Skeletal muscle satellite cell (primary cell): ENCODE results near the gene HLA-E.
"Not testable (repeated sequence)": the region's sequence is repeated elsewhere in the genome, so short reads cannot be mapped to it uniquely, and the experiment has no call there.

Experiments used
- H3K27me3 ChIP-seq: 2 replicates; pipeline ENCODE4 v1.7.0; 2013; ENCODE audit warnings: low read length; ENCODE audit not compliant: control insufficient read depth, insufficient read depth
- H3K36me3 ChIP-seq: 2 replicates; pipeline ENCODE4 v1.7.0; 2013; ENCODE audit warnings: mild to moderate bottlenecking, control low read depth, low read length; ENCODE audit not compliant: insufficient read depth
- H3K4me1 ChIP-seq: 2 replicates; pipeline ENCODE4 v1.7.0; 2013; ENCODE audit warnings: low read length; ENCODE audit not compliant: control insufficient read depth, insufficient read depth
- H3K4me2 ChIP-seq: 2 replicates; pipeline ENCODE4 v1.7.0; 2013; ENCODE audit warnings: mild to moderate bottlenecking, low read length
- H3K4me3 ChIP-seq: 2 replicates; pipeline ENCODE4 v1.7.0; 2013; ENCODE audit warnings: low read length
- H3K9ac ChIP-seq: 2 replicates; pipeline ENCODE4 v1.7.0; 2013; ENCODE audit warnings: mild to moderate bottlenecking, low read depth, low read length, moderate library complexity
- H3K9me3 ChIP-seq: replicated peaks from 2 replicates; pipeline ENCODE4 v1.7.0; 2013; ENCODE audit warnings: mild to moderate bottlenecking, control low read depth, low read length

The HLA-E gene

DNA sequence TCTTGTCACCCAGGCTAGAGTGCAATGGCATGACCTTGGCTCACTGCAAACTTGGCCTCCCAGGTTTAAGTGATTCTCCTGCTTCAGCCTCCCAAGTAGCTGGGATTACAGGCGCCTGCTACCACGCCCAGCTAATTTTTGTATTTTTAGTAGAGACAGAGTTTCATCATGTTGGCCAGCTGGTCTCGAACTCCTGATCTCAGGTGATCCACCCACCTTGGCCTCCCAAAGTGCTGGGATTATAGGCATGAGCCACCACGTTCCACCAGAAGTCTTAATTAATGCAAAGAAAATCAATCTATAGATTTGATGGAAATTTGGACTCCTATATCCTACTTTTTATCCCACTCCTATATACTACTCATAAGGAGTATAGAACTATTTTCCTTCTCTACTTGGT lies 5.8 kb downstream of the HLA-E start:
- Histone ChIP-seq H3K4me1 (peaks cover 24% of the 10 kb centered on the region), H3K36me3 (peaks cover 29% of the 10 kb centered on the region)
- H3K4me2 ChIP-seq, H3K9me3 ChIP-seq, H3K27me3 ChIP-seq, H3K4me3 ChIP-seq, H3K9ac ChIP-seq: not testable (repeated sequence)

DNA sequence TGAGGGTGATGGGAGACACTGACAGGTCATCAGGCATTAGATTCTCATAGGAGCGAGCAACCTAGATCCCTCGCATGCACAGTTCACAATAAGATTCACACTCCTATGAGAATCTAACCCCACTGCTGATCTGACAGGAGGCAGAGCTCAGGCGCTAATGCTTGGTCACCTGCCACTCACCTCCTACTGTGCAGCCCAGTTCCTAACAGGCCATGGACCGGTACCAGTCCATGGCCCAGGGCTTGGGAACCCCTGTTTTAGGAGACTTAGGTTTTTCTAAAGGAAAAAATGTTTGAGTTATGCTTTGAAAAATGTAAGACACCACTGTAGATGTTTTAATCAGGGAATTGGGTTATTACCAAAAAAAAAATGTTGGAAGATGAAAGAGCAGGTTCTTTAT lies 6.7 kb downstream of the HLA-E start:
- Histone ChIP-seq H3K9ac (no peak overlapping the region), H3K27me3 (no peaks in the 10 kb centered on the region), H3K36me3 (peaks cover 21% of the 10 kb centered on the region), H3K4me1 (peaks cover 20% of the 10 kb centered on the region), H3K9me3 (no peaks in the 10 kb centered on the region), H3K4me3 (no peak overlapping the region), H3K4me2 (no peak overlapping the region)

DNA sequence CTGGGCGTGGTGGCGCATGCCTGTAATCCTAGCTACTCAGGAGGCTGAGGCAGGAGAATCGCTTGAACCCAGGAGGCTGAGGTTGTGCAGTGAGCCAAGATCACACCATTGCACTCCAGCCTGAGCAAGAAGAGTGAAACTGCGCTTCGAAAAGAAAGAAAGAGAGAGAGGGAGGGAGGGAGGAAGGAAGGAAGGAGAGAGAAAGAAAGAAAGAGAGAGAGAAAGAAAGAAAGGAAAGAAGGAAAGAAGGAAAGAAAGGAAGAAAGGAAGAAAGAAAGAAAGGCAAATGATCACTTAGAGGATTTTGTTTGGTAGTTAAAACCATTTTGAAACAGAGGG lies 7.9 kb downstream of the HLA-E start:
- Histone ChIP-seq H3K4me1 (peaks cover 18% of the 10 kb centered on the region), H3K36me3 (peaks cover 11% of the 10 kb centered on the region)
- not testable (repeated sequence) for H3K9me3 ChIP-seq, H3K4me3 ChIP-seq, H3K9ac ChIP-seq, H3K27me3 ChIP-seq, H3K4me2 ChIP-seq

DNA sequence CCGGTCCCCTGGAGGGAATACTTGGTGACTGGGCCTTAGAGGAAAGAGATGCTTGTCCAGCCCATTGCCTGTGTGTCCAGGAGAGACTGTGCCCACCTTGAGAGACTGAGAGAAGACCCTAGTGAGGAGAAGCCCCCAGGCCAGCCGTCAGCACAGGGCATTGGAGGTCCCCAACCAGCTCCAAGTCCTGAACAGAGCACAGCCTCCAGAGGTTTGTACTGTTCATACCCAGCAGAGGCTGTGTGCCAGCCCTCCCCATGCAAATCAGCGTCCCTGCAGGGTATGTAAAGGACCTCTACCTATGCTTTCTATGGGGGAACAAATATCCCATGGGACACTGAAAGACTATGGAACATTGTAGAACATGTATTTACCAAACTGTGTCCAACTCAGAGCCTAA lies 8.4 kb downstream of the HLA-E start:
- Histone ChIP-seq H3K4me3 (no peak overlapping the region), H3K4me2 (no peak overlapping the region), H3K36me3 (peaks cover 6% of the 10 kb centered on the region), H3K27me3 (no peaks in the 10 kb centered on the region), H3K9me3 (no peaks in the 10 kb centered on the region), H3K4me1 (peaks cover 18% of the 10 kb centered on the region), H3K9ac (no peak overlapping the region)

DNA sequence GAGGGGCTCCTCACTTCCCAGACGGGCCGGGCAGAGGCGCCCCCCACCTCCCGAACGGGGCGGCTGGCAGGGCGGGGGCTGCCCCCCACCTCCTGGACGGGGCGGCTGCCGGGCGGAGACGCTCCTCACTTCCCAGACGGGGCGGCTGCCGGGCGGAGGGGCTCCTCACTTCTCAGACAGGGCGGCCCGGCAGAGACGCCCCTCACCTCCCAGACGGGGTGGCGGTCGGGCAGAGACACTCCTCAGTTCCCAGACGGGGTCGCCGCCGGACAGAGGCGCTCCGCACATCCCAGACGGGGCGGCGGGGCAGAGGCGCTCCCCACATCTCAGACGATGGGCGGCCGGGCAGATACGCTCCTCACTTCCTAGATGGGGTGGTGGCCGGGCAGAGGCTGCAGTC lies 9.4 kb downstream of the HLA-E start:
- H3K4me3 ChIP-seq, H3K4me2 ChIP-seq, H3K27me3 ChIP-seq, H3K9ac ChIP-seq, H3K36me3 ChIP-seq, H3K9me3 ChIP-seq: not testable (repeated sequence)
- H3K4me1 ChIP-seq = peaks cover 18% of the 10 kb centered on the region

DNA sequence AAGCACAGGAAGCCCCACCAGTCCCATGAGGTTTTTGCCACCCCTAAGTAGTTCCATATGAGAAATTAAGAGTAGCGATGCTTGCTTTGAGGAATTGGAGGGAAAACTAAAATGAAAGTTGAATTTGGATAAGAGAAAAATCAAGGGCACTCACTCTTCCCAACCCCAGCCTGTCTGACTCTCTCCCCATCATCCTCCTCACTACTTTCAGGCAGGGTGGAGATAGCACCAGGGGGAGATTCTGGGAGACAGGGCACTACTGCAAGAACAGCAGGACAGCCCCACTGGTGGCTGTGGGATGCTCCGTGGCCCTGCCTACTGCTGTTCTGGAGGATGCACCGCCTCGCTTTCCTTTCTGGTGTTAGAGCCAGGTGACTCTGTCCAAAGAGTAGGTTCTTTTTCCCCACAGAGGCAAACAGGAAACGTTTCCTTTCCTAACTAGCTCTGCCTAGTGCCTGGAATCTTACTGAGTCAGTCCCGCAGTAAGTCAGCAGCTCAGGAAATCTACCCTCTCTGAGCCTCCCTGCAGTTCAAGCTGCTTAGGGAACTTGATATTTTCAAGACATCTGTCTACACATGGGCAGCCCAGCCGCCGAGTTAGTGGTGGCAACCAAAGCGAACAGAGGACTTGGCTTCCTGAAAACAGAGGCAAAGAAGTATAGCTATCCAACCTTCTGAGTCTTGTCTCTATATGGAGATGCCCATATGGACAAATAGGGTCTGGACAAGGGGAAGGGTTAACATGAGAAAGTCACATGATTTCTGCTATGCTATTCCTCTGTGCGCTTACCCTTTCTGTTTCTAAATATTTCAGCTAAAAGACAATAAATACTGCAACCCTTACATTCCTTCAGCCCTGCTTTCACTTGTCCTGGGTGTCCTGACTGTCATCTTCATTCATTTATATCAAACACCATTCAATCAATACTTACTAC lies 11.4 kb downstream of the HLA-E start:
- peak overlapping the region; percentile 8 for H3K4me2 ChIP-seq
- no peak overlapping the region for H3K9ac ChIP-seq
- H3K4me3 ChIP-seq = no peak overlapping the region
- peaks cover 14% of the 10 kb centered on the region for H3K4me1 ChIP-seq
- no peaks in the 10 kb centered on the region for H3K36me3 ChIP-seq
- H3K9me3 ChIP-seq = no peaks in the 10 kb centered on the region
- H3K27me3 ChIP-seq = no peaks in the 10 kb centered on the region

DNA sequence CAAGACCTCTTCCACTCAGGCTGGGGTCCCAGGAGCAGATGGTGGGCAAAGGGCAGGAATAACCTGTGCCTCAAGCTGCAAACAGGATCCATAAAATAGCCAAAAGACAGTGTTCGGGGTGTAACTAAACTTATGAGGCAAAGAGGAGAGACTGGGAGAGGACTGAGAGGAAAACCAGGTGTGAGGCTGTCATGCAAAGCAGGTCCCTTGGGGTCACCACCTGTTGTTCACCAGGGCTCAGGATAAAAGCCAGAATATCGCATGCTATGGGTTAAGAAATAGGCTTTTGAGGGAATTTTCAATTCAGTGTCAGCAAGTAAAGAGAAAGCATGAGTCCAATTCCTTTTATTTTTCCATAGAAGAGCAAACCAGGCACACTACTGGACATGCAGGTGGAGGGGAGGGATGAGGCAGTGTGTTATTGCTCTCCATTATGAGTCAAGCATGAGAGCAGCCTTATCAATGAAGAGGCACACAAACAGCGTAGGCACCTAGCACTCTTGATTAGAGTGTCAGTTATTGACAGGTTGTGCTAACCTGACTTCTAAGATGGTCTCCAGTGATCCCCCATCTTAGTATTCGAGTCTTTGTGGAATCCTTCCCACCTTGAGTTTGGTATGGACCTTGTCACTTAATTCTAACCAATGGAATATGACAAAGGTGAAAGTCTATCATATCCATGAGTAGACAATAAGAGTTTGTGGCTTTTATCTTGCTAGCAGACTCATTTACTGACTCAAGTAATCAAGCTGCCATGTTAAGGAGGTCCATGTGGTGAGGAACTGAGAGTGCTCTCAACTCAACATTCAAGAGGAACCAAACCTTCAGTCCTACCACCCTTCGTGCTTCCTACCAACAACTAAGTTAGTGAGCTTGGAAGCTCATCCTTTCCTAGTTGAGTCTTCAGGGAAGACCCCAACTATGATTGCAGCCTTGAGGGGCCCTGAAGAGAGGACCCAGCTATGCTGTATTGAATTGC lies 18.8 kb downstream of the HLA-E start:
- Histone ChIP-seq H3K4me3 (no peak overlapping the region), H3K4me1 (peaks cover 7% of the 10 kb centered on the region), H3K36me3 (no peaks in the 10 kb centered on the region), H3K4me2 (no peak overlapping the region), H3K9ac (no peak overlapping the region), H3K27me3 (no peaks in the 10 kb centered on the region), H3K9me3 (no peaks in the 10 kb centered on the region)

DNA sequence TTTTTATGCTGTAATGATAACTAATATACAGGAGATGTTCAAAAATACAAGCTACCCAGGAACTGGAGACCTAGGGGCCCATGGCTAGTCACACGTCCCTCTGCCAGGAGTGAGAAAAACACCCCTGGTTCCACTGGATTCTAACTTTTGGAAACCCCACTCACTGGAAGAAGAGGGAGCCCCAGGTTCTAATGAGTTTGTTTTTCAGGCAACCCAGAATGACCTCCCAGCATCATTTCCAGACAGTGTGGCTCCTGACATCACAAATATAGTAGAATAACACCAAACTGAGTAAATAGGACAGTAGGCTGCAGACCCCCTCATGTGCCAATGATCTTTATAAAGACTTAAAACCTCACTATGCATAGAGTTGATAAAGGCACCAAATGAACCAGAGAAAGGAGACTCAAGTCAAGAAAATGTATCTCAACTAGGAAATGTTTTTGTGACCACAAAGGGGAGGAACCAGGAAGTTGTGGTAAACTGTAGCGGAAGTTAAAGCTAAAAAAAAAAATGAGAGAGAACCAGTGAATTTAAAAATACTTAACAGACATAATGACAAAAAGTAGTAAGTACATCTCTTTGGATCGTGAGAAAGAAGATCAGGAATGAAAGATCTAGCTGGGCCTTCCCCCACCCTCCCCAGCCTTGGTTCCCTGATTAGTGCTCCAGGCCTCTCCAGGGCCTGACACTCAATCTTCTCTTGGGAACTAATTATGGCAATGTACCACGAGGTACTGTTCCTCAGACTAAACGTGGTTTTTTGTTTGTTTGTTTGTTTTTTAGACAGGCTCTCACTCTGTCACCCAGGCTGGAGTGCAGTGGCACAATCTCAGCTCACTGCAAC lies 19.8 kb downstream of the HLA-E start:
- no peak overlapping the region for H3K9ac ChIP-seq
- H3K4me1 ChIP-seq = peaks cover 7% of the 10 kb centered on the region
- H3K36me3 ChIP-seq = no peaks in the 10 kb centered on the region
- no peaks in the 10 kb centered on the region for H3K9me3 ChIP-seq
- H3K4me3 ChIP-seq = no peak overlapping the region
- H3K4me2 ChIP-seq = no peak overlapping the region
- no peaks in the 10 kb centered on the region for H3K27me3 ChIP-seq

DNA sequence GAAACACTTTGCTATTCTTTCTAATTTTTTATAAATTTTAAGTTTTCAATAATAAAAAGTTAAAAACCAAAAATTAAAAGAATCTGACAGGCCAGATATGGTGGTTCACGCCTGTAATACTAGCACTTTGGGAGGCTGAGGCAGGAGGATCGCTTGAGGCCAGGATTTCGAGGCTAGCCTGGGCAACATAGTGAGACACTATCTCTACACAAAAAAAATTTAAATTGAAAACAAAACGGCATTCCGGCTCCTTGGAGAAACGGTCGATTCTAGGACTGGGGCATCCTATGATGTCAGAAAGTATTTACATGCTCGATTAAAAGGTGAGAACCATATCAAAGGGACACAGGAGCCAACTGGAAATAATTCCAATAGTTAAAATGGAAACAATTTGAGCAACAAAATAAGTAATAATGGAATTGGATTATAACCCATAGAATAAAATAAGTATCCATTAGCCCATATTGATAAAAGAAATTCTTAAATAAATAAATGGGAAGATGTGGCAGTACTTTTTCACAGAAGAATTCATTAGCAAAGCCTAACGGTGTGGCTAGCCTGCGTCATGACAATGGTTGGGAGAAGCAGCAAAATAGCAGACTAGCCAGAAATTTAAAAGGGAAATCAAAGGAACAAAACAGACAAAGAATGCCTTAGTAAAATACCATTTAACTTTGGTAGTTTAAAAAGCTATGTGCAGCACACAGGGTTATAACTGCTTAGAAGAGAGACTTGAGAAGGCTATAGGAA lies 21.3 kb downstream of the HLA-E start:
- Histone ChIP-seq H3K4me1 (peaks cover 7% of the 10 kb centered on the region), H3K9me3 (no peaks in the 10 kb centered on the region), H3K27me3 (no peaks in the 10 kb centered on the region), H3K9ac (no peak overlapping the region), H3K36me3 (no peaks in the 10 kb centered on the region), H3K4me3 (no peak overlapping the region), H3K4me2 (no peak overlapping the region)

DNA sequence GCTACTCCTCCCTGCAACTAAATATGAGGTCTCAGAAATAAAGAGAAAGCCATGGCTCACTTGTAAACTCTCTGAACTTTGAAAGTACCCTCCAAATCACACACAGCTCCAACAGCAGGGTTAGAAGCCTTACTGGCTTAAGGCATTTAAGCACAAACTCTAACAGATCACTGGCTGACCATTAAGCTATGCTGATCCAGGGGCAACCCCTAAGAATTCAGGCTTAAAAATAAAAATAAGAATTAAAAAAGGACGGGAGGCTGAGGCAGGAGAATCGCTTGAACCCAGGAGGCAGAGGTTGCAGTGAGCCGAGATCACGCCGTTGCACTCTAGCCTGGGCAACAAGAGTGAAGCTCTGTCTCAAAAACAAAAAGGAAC lies 21.8 kb downstream of the HLA-E start:
- Histone ChIP-seq H3K9me3 (no peaks in the 10 kb centered on the region), H3K4me2 (no peak overlapping the region), H3K9ac (no peak overlapping the region), H3K4me1 (peaks cover 7% of the 10 kb centered on the region), H3K36me3 (no peaks in the 10 kb centered on the region), H3K27me3 (no peaks in the 10 kb centered on the region), H3K4me3 (no peak overlapping the region)
